Suprapubic skin (tissue), 4 donors: ENCODE data around the gene DGCR6. TPM values are rescaled to one million over a fixed set of nuclear protein-coding genes. Genes with fewer than 3 reads are reported as not detected.
"Not testable (repeated sequence)": the region's sequence is repeated elsewhere in the genome, so short reads cannot be mapped to it uniquely, and the experiment has no call there.

Experiments
- DNase-seq, 2 donors: peaks; one replicate each; pipeline ENCODE4 v3.0.0-alpha.2; 2019; ENCODE audit warnings: low spot score in 2 of 2
- H3K27ac ChIP-seq: fragments of 200-600 bp; sonication (generic); one replicate; pipeline ENCODE4 v1.5.1; 2019
- H3K27me3 ChIP-seq: fragments of 200-600 bp; sonication (generic); one replicate; pipeline ENCODE4 v1.5.1; 2019
- H3K36me3 ChIP-seq: fragments of 200-600 bp; sonication (generic); one replicate; pipeline ENCODE4 v1.5.1; 2019
- H3K4me1 ChIP-seq: fragments of 200-600 bp; sonication (generic); one replicate; pipeline ENCODE4 v1.5.1; 2019
- H3K4me3 ChIP-seq: fragments of 200-600 bp; sonication (generic); one replicate; pipeline ENCODE4 v1.5.1; 2019; ENCODE audit warnings: mild to moderate bottlenecking
- H3K9me3 ChIP-seq: fragments of 200-600 bp; sonication (generic); one replicate; pipeline ENCODE4 v1.5.1; 2019
- CTCF ChIP-seq, 2 donors: fragments of 200-600 bp in 1 of 2; fragments of 450-650 bp in 1 of 2; sonication (generic) in 1 of 2; IDR thresholded peaks; one replicate each; pipeline ENCODE4 v1.5.1; 2016 to 2019; ENCODE audit warnings: antibody characterized with exemption in 2 of 2, mild to moderate bottlenecking in 1 of 2, moderate library complexity in 1 of 2
- EP300 ChIP-seq: sonication (generic); formaldehyde crosslinking; IDR thresholded peaks from one replicate; pipeline ENCODE4 v1.6.1; 2017; ENCODE audit warnings: antibody characterized with exemption
- POLR2A ChIP-seq, 2 donors: fragments of 450-650 bp; IDR thresholded peaks; one replicate each; pipeline ENCODE4 v1.6.1; 2017; ENCODE audit warnings: antibody characterized with exemption in 2 of 2, mild to moderate bottlenecking in 2 of 2, moderate library complexity in 2 of 2
- POLR2AphosphoS5 ChIP-seq, 3 donors: sonication (generic); formaldehyde crosslinking; IDR thresholded peaks; one replicate each; pipeline ENCODE4 v1.6.1; 2017; ENCODE audit warnings: antibody characterized with exemption in 3 of 3
- WGBS: methylation state at CpG from one replicate; pipeline ENCODE4 v1.1.5; 2018; 5-methylcytosine and 5-hydroxymethylcytosine counted together
- total RNA-seq, 4 donors: library from RNA; depleted of rRNA; stranded (reverse); fragments of >200 nt; gene quantifications; one replicate each; pipeline ENCODE4 v1.1.0, GENCODE V29; 2016

Gene DGCR6
- total RNA-seq, 4 donors from 2014 or later, result 4.9 to 11.2 (median 7.2) TPM

- Histone ChIP-seq H3K4me3 (no peak overlapping the region), H3K36me3 (no peaks in the 10 kb centered on the region), H3K27ac (no peak overlapping the region), H3K9me3 (no peaks in the 10 kb centered on the region), H3K4me1 (no peaks in the 10 kb centered on the region), H3K27me3 (no peaks in the 10 kb centered on the region)
- TF ChIP-seq POLR2A (IDR thresholded peaks at IDR 0.05) (no peak), POLR2AphosphoS5 (IDR thresholded peaks at IDR 0.05) (no peak), CTCF (IDR thresholded peaks at IDR 0.05) (no peak)
- no CpG with 5 or more reads among the region's 7 CpGs for WGBS
- no peak for DNase-seq
These were observed 27.8 kb downstream of the DGCR6 start for GRCh38 chr22:18933914-18934313.

- not testable (repeated sequence) for H3K27me3 ChIP-seq, DNase-seq, H3K36me3 ChIP-seq, H3K27ac ChIP-seq, H3K9me3 ChIP-seq, H3K4me3 ChIP-seq, H3K4me1 ChIP-seq
- no CpG with 5 or more reads among the region's 7 CpGs for WGBS
These were observed 28.6 kb downstream of the DGCR6 start for GRCh38 chr22:18934688-18935087.

- H3K27me3 ChIP-seq, result no peaks in the 10 kb centered on the region
- no peaks in the 10 kb centered on the region for H3K4me1 ChIP-seq
- DNase-seq, result no peak
- WGBS, result no CpG with 5 or more reads among the region's 67 CpGs
- no peaks in the 10 kb centered on the region for H3K9me3 ChIP-seq
- no peak for TF ChIP-seq POLR2A (IDR thresholded peaks at IDR 0.05)
- TF ChIP-seq CTCF (IDR thresholded peaks at IDR 0.05), result no peak
- TF ChIP-seq EP300, result no peak
- no peak for TF ChIP-seq POLR2AphosphoS5 (IDR thresholded peaks at IDR 0.05)
- no peak within 1 kb of the TSS for H3K4me3 ChIP-seq
- no peaks in the 10 kb centered on the region for H3K36me3 ChIP-seq
- no peak within 1 kb of the TSS for H3K27ac ChIP-seq
These were observed 29.9 kb downstream of the DGCR6 start, which contains the start of gene PRODH for GRCh38 chr22:18935889-18936529. TSS of gene PRODH (minus strand) at chr22:18936293. CDS start at chr22:18936287, 6 bp downstream.

- not testable (repeated sequence) for H3K9me3 ChIP-seq, H3K4me3 ChIP-seq, H3K36me3 ChIP-seq, H3K4me1 ChIP-seq, H3K27me3 ChIP-seq, H3K27ac ChIP-seq, DNase-seq
- WGBS, result no CpG with 5 or more reads among the region's 8 CpGs
These were observed 32.6 kb downstream of the DGCR6 start for GRCh38 chr22:18938691-18939090.

- not testable (repeated sequence) for H3K4me1 ChIP-seq, H3K36me3 ChIP-seq, H3K4me3 ChIP-seq, H3K9me3 ChIP-seq, H3K27ac ChIP-seq
- peak in 1 of 2 donors; percentile 18 for DNase-seq
- H3K27me3 ChIP-seq, result peaks cover 22% of the 10 kb centered on the region
- WGBS, result 61% methylated on average over 6 of the region's 9 CpGs
These were observed 41.0 kb downstream of the DGCR6 start for GRCh38 chr22:18947105-18947504.

- H3K9me3 ChIP-seq, result no peaks in the 10 kb centered on the region
- 67% methylated on average over 12 of the region's 12 CpGs for WGBS
- H3K27me3 ChIP-seq, result peaks cover 27% of the 10 kb centered on the region
- no peak overlapping the region for H3K27ac ChIP-seq
- DNase-seq, result peak; percentile 56 to 57
- H3K36me3 ChIP-seq, result no peaks in the 10 kb centered on the region
- no peaks in the 10 kb centered on the region for H3K4me1 ChIP-seq
- TF ChIP-seq EP300, result no peak
- H3K4me3 ChIP-seq, result no peak overlapping the region
These were observed 41.8 kb downstream of the DGCR6 start for GRCh38 chr22:18947905-18948304.

- 89% methylated on average over 5 of the region's 5 CpGs for WGBS
- Histone ChIP-seq H3K27ac (no peak overlapping the region), H3K4me3 (no peak overlapping the region), H3K9me3 (no peaks in the 10 kb centered on the region), H3K27me3 (peaks cover 33% of the 10 kb centered on the region), H3K36me3 (no peaks in the 10 kb centered on the region), H3K4me1 (no peaks in the 10 kb centered on the region)
- no peak for TF ChIP-seq CTCF (IDR thresholded peaks at IDR 0.05)
- TF ChIP-seq POLR2AphosphoS5 (IDR thresholded peaks at IDR 0.05), result no peak
- TF ChIP-seq POLR2A (IDR thresholded peaks at IDR 0.05), result no peak
- no peak for TF ChIP-seq EP300
- peak; percentile 44 to 49 for DNase-seq
These were observed 44.0 kb downstream of the DGCR6 start for GRCh38 chr22:18950141-18950540.
